ENCODE results near the gene NAIF1.
"Not testable (repeated sequence)": the region's sequence is repeated elsewhere in the genome, so short reads cannot be mapped to it uniquely, and the experiment has no call there.

Gene NAIF1

DNA sequence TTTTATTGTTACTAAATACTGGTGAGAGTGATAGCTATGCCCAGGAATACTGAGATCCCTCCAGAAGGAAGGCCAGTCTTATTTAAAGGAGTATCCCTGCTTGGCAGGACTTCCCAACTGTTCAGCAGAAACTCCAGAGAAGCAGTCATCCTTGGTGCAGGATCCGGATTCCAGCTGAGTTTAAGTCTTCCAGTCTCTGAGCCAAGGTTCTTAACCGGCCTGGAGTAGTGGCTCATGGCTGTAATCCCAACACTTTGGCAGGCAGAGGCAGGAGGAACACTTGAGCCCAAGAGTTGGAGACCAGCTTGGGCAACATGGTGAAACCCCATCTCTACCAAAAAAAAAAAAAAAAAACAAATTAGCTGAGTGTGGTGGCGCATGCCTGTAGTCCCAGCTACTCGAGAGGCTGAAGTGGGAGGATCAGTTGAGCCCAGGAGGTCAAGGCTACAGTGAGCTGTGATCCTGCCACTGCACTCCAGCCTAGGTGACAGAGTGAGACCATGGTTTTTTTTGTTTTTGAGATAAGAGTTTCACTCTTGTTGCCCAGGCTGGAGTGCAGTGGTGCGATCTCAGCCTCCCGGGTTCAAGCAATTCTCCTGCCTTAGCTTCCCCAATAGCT lies 7.6 kb downstream of the NAIF1 start:
- no peak for DNase-seq (ENCODE audit: low spot score)

DNA sequence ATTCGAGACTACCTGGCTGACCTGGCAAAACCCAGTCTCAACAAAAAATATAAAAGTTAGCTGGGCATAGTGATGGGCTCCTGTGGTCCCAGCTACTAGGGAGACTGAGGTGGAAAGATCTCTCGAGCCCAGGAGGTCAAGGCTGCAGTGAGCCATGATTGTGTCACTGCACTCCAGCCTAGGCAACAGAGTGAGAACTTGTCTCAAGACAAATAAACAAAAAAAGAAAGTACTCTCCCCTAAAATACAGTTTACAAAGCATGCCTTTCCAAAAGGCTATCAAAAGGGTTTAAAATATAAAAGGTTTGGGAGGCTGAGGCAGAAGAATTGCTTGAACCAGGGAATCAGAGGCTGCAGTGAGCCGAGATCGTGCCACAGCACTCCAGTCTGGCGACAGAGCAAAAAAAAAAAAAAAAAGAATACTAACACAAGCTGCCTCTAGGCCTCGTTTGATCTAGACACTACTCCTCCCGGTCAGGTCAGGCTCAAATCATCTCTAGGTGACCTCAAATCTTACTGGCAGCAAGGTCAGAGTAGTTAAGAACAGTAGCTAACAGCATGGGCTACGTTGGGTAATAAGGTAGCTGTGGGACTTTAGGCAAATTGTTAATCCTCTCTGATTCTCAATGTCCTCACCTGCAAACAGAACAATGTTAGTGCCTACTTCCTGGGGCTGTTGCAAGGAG lies 9.3 kb downstream of the NAIF1 start:
- DNase-seq (ENCODE audit: low spot score): no peak

GRCh38 chr9:128056887-128057723 lies 10.0 kb downstream of the NAIF1 start:
- DNase-seq (ENCODE audit: low spot score): no peak

DNA sequence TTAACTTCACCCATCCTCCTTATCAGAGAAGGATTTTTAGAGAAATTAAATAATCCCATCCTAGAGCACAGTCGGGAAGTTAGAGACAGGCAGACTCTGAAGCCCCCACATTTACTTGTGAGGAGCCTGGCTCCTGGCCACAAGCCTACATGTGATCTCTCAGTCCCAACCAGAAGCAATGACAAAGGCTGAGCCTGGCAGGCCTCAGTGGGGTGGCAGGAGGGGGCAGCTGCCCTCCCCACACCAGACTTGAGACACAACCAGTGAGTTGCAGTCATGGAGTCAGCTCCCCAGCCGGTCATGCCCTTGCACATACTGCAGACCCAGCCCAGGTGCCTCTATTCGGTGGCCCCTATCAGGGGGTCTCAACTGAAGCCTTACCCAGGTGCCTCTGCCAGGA lies 11.0 kb downstream of the NAIF1 start:
- no peak for DNase-seq (ENCODE audit: low spot score)

GRCh38 chr9:128055344-128056040 lies 11.6 kb downstream of the NAIF1 start:
- no peak for DNase-seq (ENCODE audit: low spot score)

DNA sequence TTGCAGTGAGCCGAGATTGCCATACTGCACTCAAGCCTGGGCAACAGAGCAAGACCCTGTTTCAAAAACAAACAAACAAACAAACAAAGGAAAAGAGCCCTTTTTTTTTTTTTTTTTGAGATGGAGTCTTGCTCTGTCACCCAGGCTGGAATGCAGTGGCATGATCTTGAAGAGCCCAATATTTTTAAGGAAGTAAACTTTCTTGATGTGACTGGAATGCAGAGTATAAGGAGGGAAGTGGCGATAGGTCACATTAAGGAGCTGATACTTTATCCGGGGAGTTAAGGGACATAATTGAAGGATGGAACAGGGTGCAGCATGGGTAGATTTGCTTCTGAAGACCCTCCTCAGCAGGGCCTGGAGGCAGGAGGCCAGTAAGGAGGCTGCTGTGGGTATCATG lies 13.0 kb downstream of the NAIF1 start:
- no peak for DNase-seq (ENCODE audit: low spot score)

DNA sequence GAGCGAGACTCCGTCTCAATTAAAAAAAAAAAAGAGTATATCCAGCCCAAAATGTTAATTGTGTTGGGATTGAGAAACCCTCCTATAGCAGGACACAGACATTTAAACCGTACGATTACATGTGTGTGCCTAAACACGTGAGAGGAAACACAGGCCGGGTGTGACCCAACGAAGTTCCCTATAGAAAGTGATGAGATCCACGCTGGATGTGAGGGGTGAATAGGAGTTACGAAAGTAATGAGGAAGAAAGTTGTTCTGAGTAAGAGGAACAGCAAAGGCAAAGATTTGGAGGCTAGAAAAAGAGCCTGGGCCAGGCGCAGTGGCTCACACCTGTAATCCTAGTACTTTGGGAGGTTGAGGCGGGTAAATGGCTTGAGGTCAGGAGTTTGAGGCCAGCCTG lies 13.6 kb downstream of the NAIF1 start:
- DNase-seq (ENCODE audit: low spot score): no peak

DNA sequence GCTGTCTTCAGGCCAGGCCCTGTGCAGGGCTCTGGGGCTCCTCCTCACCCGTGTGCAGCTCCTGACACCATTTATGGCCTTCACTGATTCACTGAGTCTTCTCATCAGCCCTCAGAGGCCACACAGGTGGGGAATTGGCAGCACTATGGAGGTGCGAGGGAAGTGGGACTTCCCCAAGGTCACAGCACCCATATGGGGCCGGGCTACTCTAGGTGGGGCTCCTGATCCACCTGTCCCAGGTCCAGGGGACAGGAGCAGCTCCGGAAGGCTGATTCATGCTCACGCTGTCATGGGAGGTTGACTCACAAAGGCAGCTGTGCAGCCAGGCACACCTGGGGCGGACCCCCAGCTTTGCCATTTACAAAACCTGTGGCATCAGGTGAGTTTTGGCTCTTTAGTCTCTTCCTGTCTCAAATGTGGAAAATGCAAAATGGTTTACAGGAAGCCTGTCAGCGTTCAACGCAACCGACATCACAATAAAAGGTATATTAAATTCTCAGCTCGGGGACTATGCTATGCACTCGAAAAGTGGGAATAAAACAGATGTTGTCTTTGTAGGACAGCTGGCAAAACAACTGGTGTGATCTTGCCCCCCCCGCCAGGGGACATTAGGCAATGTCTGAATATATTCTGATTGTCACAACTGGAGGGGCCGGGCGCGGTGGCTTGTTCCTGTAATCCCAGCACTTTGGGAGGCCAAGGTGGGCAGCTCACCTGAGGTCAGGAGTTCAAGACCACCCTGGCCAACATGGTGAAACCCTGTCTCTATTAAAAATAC lies 15.0 kb downstream of the NAIF1 start:
- no peak for DNase-seq (ENCODE audit: low spot score)

GRCh38 chr9:128049843-128050242 lies 17.3 kb downstream of the NAIF1 start:
- no peak for DNase-seq (ENCODE audit: low spot score)

GRCh38 chr9:128048663-128049062 lies 18.5 kb downstream of the NAIF1 start:
- DNase-seq (ENCODE audit: low spot score): no peak

- no peak for DNase-seq (ENCODE audit: low spot score)
These were observed 19.9 kb downstream of the NAIF1 start for GRCh38 chr9:128047231-128047630.

DNA sequence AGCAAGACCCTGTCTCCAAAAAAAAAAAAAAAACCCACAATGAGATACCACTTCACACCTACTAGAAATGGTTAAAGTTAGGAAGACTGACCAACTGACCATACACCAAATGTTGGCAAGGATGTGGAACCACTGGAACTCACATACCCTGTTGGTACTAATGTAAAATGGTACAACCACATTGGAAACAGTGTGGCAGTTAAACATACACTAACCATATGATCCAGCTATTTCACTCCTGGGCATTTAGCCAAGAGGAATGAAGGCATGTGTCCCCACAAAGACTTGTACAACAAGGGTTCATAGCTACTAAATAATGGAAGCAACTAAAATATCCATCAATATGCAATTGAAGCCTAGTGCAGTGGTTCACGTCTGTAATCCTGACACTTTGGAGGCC lies 21.3 kb downstream of the NAIF1 start:
- DNase-seq (ENCODE audit: low spot score): no peak

DNA sequence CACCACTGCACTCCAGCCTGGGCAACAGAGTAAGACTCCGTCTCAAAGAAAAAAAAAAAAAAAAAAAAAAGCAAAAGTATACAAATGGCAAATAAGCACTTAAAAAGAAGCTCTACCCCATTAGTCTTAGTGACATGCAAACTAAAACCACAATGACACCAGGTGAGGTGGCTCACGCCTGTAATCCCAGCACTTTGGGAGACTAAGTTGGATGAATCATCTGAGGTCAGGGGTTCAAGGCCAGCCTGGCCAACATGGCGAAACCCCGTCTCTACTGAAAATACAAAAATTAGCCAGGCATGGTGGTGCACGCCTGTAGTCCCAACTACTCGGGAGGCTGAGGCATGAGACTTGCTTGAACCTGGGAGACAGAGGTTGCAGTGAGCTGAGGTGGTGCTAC lies 21.7 kb downstream of the NAIF1 start:
- not testable (repeated sequence) for DNase-seq (ENCODE audit: low spot score)

DNA sequence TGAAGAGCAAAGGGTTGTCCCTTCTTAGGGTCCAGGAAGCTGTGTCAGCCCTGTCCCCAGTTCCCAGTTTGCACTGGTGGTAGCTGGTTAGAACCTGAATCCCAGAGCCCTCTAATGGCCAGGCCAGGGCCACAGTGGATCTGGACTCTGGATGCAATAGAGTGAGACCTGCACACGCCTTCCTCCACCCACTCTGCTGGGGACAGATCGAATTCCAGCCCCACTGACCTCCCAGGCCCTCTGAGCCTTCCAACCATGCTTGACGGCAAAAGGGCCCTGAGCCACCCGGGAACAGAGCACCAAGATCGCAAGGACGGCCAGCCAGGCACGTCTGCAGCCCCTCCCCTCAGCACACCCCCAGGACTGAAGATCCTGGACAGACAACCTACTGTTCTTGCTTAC lies 23.7 kb downstream of the NAIF1 start:
- DNase-seq (ENCODE audit: low spot score): no peak

- no peak for DNase-seq (ENCODE audit: low spot score)
These were observed 25.1 kb downstream of the NAIF1 start for GRCh38 chr9:128042043-128042442.

DNA sequence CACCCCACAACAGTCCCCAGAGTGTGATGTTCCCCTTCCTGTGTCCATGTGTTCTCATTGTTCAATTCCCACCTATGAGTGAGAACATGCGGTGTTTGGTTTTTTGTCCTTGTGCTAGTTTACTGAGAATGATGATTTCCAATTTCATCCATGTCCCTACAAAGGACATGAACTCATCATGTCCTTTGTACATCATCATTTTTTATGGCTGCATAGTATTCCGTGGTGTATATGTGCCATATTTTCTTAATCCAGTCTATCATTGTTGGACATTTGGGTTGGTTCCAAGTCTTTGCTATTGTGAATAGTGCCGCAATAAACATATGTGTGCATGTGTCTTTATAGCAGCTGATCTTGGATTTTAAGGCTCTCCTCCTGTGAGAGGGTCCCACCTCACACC lies 26.3 kb downstream of the NAIF1 start:
- not testable (repeated sequence) for DNase-seq (ENCODE audit: low spot score)

DNA sequence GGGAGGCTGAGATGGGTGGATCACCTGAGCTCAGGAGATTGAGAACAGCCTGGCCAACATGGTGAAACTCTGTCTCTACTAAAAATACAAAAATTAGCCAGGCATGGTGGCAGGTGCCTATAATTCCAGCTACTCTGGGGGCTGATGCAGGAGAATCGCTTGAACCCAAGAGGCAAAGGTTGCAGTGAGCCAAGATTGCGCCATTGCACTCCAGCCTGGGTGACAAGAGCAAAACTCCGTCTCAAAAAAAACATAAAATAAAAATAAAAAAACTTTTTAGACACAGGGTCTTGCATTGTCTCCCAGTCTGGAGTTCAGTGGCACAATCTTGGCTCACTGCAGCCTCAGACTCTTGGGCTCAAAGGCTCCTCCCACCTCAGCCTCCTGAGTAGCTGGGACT lies 30.6 kb downstream of the NAIF1 start:
- DNase-seq (ENCODE audit: low spot score): not testable (repeated sequence)

DNA sequence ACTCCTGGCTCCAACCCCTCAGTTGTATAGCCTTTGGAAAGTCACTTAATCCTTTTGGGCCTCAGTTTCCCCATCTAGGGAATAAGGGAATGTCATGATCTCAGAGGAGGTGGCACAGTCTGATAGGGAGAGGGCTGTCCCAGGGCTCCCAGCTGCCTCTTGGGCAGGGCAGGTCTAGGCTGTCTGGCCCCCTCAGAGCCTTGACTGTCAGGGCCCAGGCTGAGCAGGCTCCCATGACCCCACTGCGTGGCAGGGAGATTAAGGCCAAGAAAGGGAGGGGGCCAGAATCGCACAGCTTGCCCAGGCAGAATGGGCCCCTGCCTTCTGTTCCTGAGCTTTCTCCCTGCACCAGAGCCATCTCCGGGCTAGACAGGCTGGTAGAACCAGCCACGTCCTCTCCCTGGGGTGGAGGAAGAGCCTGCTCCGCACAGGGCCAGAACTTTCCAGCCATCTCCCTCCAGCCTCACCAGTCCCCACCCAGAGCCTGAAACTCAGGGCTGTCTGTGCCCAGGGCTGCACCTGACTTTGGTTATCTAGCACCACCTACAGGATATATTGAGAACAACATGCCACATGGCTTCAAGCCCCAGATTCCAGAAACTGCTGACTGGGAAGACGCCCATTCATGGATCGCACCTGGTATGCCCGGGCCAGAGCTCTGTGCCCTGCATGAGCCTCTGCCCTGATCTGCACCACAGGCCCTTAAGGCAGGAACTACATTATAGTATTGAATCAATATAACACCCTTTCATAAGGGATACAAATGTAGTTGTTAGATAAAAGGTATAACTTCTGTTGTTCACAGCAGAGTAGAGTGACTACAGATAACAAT lies 32.1 kb downstream of the NAIF1 start:
- peak; percentile 84 for DNase-seq (ENCODE audit: low spot score)

- peak; percentile 45 for DNase-seq (ENCODE audit: low spot score)
These were observed 33.5 kb downstream of the NAIF1 start for GRCh38 chr9:128033609-128034008.

- no peak for DNase-seq (ENCODE audit: low spot score)
These were observed 39.4 kb downstream of the NAIF1 start for GRCh38 chr9:128027705-128028104.
